GM13977 (cell line): ENCODE results near the gene IPMK.
"Not testable (repeated sequence)": the region's sequence is repeated elsewhere in the genome, so short reads cannot be mapped to it uniquely, and the experiment has no call there.

Experiments
- DNase-seq: peaks from one replicate; pipeline ENCODE4 v3.0.0; 2012; ENCODE audit warnings: low spot score
- in situ Hi-C: fragments of 300-500 bp; cut with MboI; formaldehyde crosslinking; loops from one replicate; pipeline ENCODE4 v1.12.0; 2022; ENCODE audit warnings: low sequenced_read_pairs, low pct_unique_long_range_greater_than_20kb, mixed read lengths, inconsistent platforms; ENCODE audit not compliant: unreplicated experiment
- TF ChIP-seq, protein P1 (sequence below): IDR thresholded peaks from 2 replicates; pipeline ENCODE4 v1.5.1; 2012; ENCODE audit warnings: mild to moderate bottlenecking, control low read depth; ENCODE audit not compliant: insufficient read depth; ENCODE audit errors: extremely low read depth, missing control alignments

IPMK gene

DNA sequence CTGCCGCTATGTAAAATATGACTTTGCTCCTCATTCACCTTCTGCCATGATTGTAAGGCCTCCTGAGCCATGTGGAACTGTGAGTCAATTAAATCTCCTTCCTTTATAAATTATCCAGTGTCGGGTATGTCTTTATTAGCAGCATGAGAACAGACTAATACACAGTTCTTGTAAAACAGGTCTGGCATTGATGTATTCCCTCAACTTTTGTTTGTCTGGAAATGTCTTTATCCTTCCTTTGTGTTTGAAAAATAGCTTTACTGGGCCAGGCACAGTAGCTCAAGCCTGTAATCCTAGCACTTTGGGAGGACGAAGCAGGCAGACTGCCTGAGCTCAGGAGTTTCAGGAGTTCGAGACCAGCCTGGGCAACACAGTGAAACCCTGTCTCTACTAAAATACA, 14.5 kb downstream of the IPMK start:
- no peak for DNase-seq
- TF ChIP-seq, protein P1, sequence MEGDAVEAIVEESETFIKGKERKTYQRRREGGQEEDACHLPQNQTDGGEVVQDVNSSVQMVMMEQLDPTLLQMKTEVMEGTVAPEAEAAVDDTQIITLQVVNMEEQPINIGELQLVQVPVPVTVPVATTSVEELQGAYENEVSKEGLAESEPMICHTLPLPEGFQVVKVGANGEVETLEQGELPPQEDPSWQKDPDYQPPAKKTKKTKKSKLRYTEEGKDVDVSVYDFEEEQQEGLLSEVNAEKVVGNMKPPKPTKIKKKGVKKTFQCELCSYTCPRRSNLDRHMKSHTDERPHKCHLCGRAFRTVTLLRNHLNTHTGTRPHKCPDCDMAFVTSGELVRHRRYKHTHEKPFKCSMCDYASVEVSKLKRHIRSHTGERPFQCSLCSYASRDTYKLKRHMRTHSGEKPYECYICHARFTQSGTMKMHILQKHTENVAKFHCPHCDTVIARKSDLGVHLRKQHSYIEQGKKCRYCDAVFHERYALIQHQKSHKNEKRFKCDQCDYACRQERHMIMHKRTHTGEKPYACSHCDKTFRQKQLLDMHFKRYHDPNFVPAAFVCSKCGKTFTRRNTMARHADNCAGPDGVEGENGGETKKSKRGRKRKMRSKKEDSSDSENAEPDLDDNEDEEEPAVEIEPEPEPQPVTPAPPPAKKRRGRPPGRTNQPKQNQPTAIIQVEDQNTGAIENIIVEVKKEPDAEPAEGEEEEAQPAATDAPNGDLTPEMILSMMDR = no peak
- in situ Hi-C loops = no loop called here

GRCh38 chr10:58244666-58245065, 23.0 kb downstream of the IPMK start:
- DNase-seq, in situ Hi-C loops: not testable (repeated sequence)

DNA sequence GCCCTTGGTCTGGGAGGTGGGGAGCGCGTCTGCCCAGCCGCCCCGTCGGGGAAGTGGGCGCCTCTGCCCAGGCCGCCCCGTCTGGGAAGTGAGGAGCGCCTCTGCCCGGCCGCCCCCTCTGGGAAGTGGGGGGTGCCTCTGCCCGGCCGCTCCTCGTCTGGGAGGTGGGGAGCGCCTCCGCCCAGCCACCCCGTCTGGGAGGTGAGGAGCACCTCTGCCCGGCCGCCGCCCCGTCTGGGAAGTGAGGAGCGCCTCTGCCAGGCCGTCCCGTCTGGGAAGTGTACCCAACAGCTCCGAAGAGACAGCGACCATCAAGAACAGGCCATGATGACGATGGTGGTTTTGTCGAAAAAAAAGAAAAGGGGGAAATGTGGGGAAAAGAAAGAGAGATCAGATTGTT, 23.5 kb downstream of the IPMK start:
- DNase-seq, in situ Hi-C loops: not testable (repeated sequence)

- DNase-seq, in situ Hi-C loops: not testable (repeated sequence)
Observed at GRCh38 chr10:58243801-58244200, 23.9 kb downstream of the IPMK start.

DNA sequence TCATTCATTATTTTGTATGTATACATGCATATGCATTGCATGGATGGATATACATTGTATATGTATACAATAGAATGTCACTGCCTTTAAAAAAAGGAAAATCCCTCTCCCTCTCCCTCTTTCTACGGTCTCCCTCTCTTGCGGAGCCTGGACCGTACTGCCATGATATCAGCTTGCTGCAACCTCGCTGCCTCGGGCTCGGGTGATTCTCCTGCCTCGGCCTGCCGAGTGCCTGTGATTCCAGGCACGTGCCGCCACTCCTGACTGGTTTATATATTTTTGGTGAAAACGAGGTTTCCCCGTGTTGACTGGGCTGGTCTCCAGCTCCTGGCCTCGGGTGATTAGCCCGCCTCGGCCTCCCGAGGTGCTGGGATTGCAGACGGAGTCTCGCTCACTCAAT, 24.4 kb downstream of the IPMK start:
- TF ChIP-seq, protein P1 = no peak
- in situ Hi-C loops = no loop called here
- DNase-seq = no peak

DNA sequence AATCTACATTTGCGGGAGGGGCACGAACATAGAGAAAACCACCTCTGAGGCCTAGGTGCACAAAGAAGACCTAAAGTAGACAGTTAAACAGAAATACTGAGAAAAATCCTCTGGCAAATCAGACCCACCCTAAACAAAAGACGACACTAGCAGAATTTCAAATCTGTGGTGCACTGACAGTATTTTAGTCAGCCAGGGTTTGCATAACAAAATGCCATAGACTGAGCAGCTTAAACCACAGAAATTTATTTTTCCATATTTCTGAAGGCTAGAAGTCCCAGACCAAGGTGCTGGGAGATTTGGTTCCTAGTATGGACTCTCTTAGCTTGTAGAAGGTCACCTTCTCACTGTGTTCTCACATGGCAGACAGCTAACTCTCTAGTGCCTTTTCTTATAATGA, 26.3 kb downstream of the IPMK start:
- TF ChIP-seq, protein P1 = no peak
- in situ Hi-C loops = no loop called here
- no peak for DNase-seq

- TF ChIP-seq, protein P1 = no peak
- in situ Hi-C loops = no loop called here
- DNase-seq = no peak
Observed at GRCh38 chr10:58240531-58240930, 27.2 kb downstream of the IPMK start.

- TF ChIP-seq, protein P1 = no peak
- no peak for DNase-seq
- in situ Hi-C loops = no loop called here
Observed at GRCh38 chr10:58239561-58240169, 28.0 kb downstream of the IPMK start.
